WTC11 (cell line): Measurements from ENCODE around the gene NOA1. TPM values are rescaled to one million over a fixed set of nuclear protein-coding genes. Genes with fewer than 3 reads are reported as not detected.

ENCODE experiments used
- ATAC-seq: fragments of 200-7000 bp; cut with Tn5 transposase; 2 replicates; pipeline ENCODE4 v1.10.0; 2021; ENCODE audit warnings: mild to moderate bottlenecking, moderate library complexity
- CTCF ChIA-PET: fragments of 300-600 bp; sonication (Branson Sonifier 250); formaldehyde crosslinking; loops from one replicate; lab custom pipeline; 2021; ENCODE audit warnings: antibody characterized with exemption; lab: Charles Lee
- POLR2A ChIA-PET: fragments of 350-600 bp; sonication (Branson Sonifier 250); formaldehyde crosslinking; loops from one replicate; lab custom pipeline; 2021; ENCODE audit warnings: antibody characterized with exemption; lab: Charles Lee
- DNase-seq: peaks from one replicate; pipeline ENCODE4 v3.0.0; 2021; ENCODE audit warnings: low spot score
- H3K27ac Mint-ChIP-seq: 2 replicates; pipeline ENCODE4 v1.8.0; 2021; ENCODE audit warnings: mixed read lengths
- H3K27me3 Mint-ChIP-seq: 2 replicates; pipeline ENCODE4 v1.8.0; 2021; ENCODE audit warnings: low read depth, mild to moderate bottlenecking, moderate library complexity, mixed read lengths
- H3K36me3 Mint-ChIP-seq: 2 replicates; pipeline ENCODE4 v1.8.0; 2021; ENCODE audit warnings: mixed read lengths
- H3K4me1 Mint-ChIP-seq: 2 replicates; pipeline ENCODE4 v1.8.0; 2022; ENCODE audit warnings: mixed read lengths
- H3K4me3 Mint-ChIP-seq: 2 replicates; pipeline ENCODE4 v1.8.0; 2021; ENCODE audit warnings: mild to moderate bottlenecking, moderate library complexity, mixed read lengths
- H3K9me3 Mint-ChIP-seq: 2 replicates; pipeline ENCODE4 v1.8.0; 2021; ENCODE audit warnings: mixed read lengths
- ATF1 ChIP-seq: sonication (generic); formaldehyde crosslinking; IDR thresholded peaks from 2 replicates; pipeline ENCODE4 v1.8.1; 2023; ENCODE audit warnings: mild to moderate bottlenecking, moderate library complexity, missing genetic modification reagents
- FOXK1 ChIP-seq: sonication (generic); formaldehyde crosslinking; IDR thresholded peaks from 2 replicates; pipeline ENCODE4 v1.8.0; 2022; ENCODE audit warnings: mild to moderate bottlenecking, moderate library complexity, missing genetic modification reagents
- GABPB1 ChIP-seq: sonication (generic); formaldehyde crosslinking; IDR thresholded peaks from 2 replicates; pipeline ENCODE4 v1.8.1; 2023; ENCODE audit warnings: mild to moderate bottlenecking, missing genetic modification reagents
- NFYB ChIP-seq: sonication (generic); formaldehyde crosslinking; conservative IDR thresholded peaks from 2 replicates; pipeline ENCODE4 v1.8.0; 2022; ENCODE audit warnings: low read depth, missing genetic modification reagents
- NR3C1 ChIP-seq: sonication (generic); formaldehyde crosslinking; conservative IDR thresholded peaks from 2 replicates; pipeline ENCODE4 v1.8.1; 2023; ENCODE audit warnings: low read depth, mild to moderate bottlenecking, missing genetic modification reagents
- TEAD1 ChIP-seq: sonication (generic); formaldehyde crosslinking; IDR thresholded peaks from 2 replicates; pipeline ENCODE4 v1.8.0; 2022; ENCODE audit warnings: mild to moderate bottlenecking, missing genetic modification reagents
- TP53 ChIP-seq: sonication (generic); formaldehyde crosslinking; IDR thresholded peaks from 2 replicates; pipeline ENCODE4 v1.8.1; 2023; ENCODE audit warnings: mild to moderate bottlenecking, missing genetic modification reagents
- ZBTB43 ChIP-seq: sonication (generic); formaldehyde crosslinking; IDR thresholded peaks from 2 replicates; pipeline ENCODE4 v1.8.1; 2023; ENCODE audit warnings: mild to moderate bottlenecking, missing genetic modification reagents
- ZNF121 ChIP-seq: sonication (generic); formaldehyde crosslinking; IDR thresholded peaks from 2 replicates; pipeline ENCODE4 v1.8.0; 2023; ENCODE audit warnings: missing genetic modification reagents
- ZNF138 ChIP-seq: sonication (generic); formaldehyde crosslinking; conservative IDR thresholded peaks from 2 replicates; pipeline ENCODE4 v1.8.1; 2022; ENCODE audit warnings: mild to moderate bottlenecking, moderate library complexity, missing genetic modification reagents
- ZNF416 ChIP-seq: fragments of 250-450 bp; sonication (Bioruptor Pico); IDR thresholded peaks from 2 replicates; pipeline ENCODE4 v1.9.0; 2021; ENCODE audit warnings: mild to moderate bottlenecking, inconsistent platforms
- total RNA-seq: library from RNA; stranded (reverse); gene quantifications from 3 replicates; pipeline ENCODE4 v1.2.3, GENCODE V29; 2021
- TF ChIP-seq, protein P1 (sequence below): sonication (generic); formaldehyde crosslinking; IDR thresholded peaks from 2 replicates; pipeline ENCODE4 v1.8.0; 2022; ENCODE audit warnings: missing genetic modification reagents
- TF ChIP-seq, protein P2 (sequence below): sonication (generic); formaldehyde crosslinking; IDR thresholded peaks from 2 replicates; pipeline ENCODE4 v1.8.1; 2023; ENCODE audit warnings: mild to moderate bottlenecking, moderate library complexity, missing genetic modification reagents
- TF ChIP-seq, protein P3 (sequence below): fragments of 250-450 bp; sonication (Bioruptor Pico); IDR thresholded peaks from 2 replicates; pipeline ENCODE4 v1.9.0; 2021; ENCODE audit warnings: mild to moderate bottlenecking, borderline replicate concordance

The NOA1 gene
- total RNA-seq, 1 experiment from 2014 or later: 35.7 TPM

DNA sequence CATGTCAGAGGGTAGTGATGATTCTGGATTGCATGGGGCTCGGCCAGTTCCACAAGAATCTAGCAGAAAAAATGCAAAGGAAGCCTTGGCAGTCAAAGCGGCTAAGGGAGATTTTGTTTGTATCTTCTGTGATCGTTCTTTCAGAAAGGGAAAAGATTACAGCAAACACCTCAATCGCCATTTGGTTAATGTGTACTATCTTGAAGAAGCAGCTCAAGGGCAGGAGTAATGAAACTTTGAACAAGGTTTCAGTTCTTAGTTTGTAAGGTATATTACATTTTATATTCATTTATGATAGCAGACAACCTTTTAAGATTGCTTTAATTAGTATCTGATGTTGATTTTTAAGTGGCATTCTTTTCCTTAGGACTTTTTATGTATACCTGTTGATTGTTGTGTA, 45.5 kb downstream of the NOA1 start (continued):
- TF ChIP-seq, protein P1, sequence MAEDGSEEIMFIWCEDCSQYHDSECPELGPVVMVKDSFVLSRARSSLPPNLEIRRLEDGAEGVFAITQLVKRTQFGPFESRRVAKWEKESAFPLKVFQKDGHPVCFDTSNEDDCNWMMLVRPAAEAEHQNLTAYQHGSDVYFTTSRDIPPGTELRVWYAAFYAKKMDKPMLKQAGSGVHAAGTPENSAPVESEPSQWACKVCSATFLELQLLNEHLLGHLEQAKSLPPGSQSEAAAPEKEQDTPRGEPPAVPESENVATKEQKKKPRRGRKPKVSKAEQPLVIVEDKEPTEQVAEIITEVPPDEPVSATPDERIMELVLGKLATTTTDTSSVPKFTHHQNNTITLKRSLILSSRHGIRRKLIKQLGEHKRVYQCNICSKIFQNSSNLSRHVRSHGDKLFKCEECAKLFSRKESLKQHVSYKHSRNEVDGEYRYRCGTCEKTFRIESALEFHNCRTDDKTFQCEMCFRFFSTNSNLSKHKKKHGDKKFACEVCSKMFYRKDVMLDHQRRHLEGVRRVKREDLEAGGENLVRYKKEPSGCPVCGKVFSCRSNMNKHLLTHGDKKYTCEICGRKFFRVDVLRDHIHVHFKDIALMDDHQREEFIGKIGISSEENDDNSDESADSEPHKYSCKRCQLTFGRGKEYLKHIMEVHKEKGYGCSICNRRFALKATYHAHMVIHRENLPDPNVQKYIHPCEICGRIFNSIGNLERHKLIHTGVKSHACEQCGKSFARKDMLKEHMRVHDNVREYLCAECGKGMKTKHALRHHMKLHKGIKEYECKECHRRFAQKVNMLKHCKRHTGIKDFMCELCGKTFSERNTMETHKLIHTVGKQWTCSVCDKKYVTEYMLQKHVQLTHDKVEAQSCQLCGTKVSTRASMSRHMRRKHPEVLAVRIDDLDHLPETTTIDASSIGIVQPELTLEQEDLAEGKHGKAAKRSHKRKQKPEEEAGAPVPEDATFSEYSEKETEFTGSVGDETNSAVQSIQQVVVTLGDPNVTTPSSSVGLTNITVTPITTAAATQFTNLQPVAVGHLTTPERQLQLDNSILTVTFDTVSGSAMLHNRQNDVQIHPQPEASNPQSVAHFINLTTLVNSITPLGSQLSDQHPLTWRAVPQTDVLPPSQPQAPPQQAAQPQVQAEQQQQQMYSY (CRISPR knock-in tag): no peak
- TF ChIP-seq TP53 (CRISPR knock-in tag): no peak

GRCh38 chr4:56930638-56931037, 46.8 kb downstream of the NOA1 start:
- Mint-ChIP-seq H3K4me1 (peaks cover 5% of the 10 kb centered on the region; the same call in 1 of the 2 replicates), H3K36me3 (peaks cover 42% of the 10 kb centered on the region), H3K9me3 (no peaks in the 10 kb centered on the region; the same call in 1 of the 2 replicates), H3K4me3 (no peak overlapping the region), H3K27ac (no peak overlapping the region), H3K27me3 (no peaks in the 10 kb centered on the region)
- ATAC-seq: no peak
- DNase-seq: no peak
- TF ChIP-seq ZNF416 (CRISPR knock-in tag): no peak
- no peak for TF ChIP-seq TEAD1
- TF ChIP-seq ZBTB43: no peak
- no peak for TF ChIP-seq ZNF121 (CRISPR knock-in tag)
- TF ChIP-seq NFYB (CRISPR knock-in tag): no peak
- TF ChIP-seq, protein P2, sequence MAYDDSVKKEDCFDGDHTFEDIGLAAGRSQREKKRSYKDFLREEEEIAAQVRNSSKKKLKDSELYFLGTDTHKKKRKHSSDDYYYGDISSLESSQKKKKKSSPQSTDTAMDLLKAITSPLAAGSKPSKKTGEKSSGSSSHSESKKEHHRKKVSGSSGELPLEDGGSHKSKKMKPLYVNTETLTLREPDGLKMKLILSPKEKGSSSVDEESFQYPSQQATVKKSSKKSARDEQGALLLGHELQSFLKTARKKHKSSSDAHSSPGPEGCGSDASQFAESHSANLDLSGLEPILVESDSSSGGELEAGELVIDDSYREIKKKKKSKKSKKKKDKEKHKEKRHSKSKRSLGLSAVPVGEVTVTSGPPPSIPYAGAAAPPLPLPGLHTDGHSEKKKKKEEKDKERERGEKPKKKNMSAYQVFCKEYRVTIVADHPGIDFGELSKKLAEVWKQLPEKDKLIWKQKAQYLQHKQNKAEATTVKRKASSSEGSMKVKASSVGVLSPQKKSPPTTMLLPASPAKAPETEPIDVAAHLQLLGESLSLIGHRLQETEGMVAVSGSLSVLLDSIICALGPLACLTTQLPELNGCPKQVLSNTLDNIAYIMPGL (CRISPR knock-in tag): no peak
- TF ChIP-seq, protein P3, sequence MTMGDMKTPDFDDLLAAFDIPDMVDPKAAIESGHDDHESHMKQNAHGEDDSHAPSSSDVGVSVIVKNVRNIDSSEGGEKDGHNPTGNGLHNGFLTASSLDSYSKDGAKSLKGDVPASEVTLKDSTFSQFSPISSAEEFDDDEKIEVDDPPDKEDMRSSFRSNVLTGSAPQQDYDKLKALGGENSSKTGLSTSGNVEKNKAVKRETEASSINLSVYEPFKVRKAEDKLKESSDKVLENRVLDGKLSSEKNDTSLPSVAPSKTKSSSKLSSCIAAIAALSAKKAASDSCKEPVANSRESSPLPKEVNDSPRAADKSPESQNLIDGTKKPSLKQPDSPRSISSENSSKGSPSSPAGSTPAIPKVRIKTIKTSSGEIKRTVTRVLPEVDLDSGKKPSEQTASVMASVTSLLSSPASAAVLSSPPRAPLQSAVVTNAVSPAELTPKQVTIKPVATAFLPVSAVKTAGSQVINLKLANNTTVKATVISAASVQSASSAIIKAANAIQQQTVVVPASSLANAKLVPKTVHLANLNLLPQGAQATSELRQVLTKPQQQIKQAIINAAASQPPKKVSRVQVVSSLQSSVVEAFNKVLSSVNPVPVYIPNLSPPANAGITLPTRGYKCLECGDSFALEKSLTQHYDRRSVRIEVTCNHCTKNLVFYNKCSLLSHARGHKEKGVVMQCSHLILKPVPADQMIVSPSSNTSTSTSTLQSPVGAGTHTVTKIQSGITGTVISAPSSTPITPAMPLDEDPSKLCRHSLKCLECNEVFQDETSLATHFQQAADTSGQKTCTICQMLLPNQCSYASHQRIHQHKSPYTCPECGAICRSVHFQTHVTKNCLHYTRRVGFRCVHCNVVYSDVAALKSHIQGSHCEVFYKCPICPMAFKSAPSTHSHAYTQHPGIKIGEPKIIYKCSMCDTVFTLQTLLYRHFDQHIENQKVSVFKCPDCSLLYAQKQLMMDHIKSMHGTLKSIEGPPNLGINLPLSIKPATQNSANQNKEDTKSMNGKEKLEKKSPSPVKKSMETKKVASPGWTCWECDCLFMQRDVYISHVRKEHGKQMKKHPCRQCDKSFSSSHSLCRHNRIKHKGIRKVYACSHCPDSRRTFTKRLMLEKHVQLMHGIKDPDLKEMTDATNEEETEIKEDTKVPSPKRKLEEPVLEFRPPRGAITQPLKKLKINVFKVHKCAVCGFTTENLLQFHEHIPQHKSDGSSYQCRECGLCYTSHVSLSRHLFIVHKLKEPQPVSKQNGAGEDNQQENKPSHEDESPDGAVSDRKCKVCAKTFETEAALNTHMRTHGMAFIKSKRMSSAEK: no peak
- TF ChIP-seq ATF1: no peak
- no peak for TF ChIP-seq FOXK1 (CRISPR knock-in tag)
- no peak for TF ChIP-seq GABPB1 (CRISPR knock-in tag)
- no peak for TF ChIP-seq NR3C1 (CRISPR knock-in tag)
- no peak for TF ChIP-seq ZNF138 (CRISPR knock-in tag)
- CTCF ChIA-PET: interaction anchor here (2.1 kb wide), 1 partner anchor 94 kb away, joined by 8 read pairs; no protein-coding TSS in a partner anchor
- POLR2A ChIA-PET: interaction anchor here (0.6 kb wide), 1 partner anchor 154 kb away, joined by 3 read pairs; no protein-coding TSS in a partner anchor
